Activated CD4-positive, alpha-beta T cell treated with anti-CD3 and anti-CD28 coated beads, Interleukin-2, amount 10 ng/mL, durations not matched to agents 24 days and 14 days (primary cell): Measurements from ENCODE around the gene MYOM1. TPM values are rescaled to one million over a fixed set of nuclear protein-coding genes. Genes with fewer than 3 reads are reported as not detected.
"Not testable (repeated sequence)": the region's sequence is repeated elsewhere in the genome, so short reads cannot be mapped to it uniquely, and the experiment has no call there.

Experiments used
- DNase-seq: peaks from one replicate; pipeline ENCODE4 v3.0.0; 2022
- H3K27ac Mint-ChIP-seq: one replicate; pipeline ENCODE4 v1.8.0; 2022; ENCODE audit warnings: mild to moderate bottlenecking, mixed read lengths
- H3K27me3 Mint-ChIP-seq: one replicate; pipeline ENCODE4 v1.8.0; 2022; ENCODE audit warnings: mixed read lengths
- H3K36me3 Mint-ChIP-seq: one replicate; pipeline ENCODE4 v1.8.0; 2022; ENCODE audit warnings: low read depth, mild to moderate bottlenecking, mixed read lengths
- H3K4me1 Mint-ChIP-seq: one replicate; pipeline ENCODE4 v1.8.0; 2021; ENCODE audit warnings: mixed read lengths
- H3K4me3 Mint-ChIP-seq: one replicate; pipeline ENCODE4 v1.8.0; 2022; ENCODE audit warnings: mild to moderate bottlenecking, moderate library complexity, mixed read lengths
- H3K9me3 Mint-ChIP-seq: one replicate; pipeline ENCODE4 v1.8.0; 2021; ENCODE audit warnings: mixed read lengths
- intact Hi-C: fragments of 100-400 bp; cut with micrococcal nuclease; formaldehyde crosslinking; loops from one replicate; pipeline ENCODE4 v1.15.1; 2023
- total RNA-seq: library from RNA; stranded (reverse); gene quantifications from 2 replicates; pipeline ENCODE4 v1.2.3, GENCODE V29; 2022

The MYOM1 gene
- total RNA-seq, 1 donor from 2014 or later: 0.75 TPM

DNA sequence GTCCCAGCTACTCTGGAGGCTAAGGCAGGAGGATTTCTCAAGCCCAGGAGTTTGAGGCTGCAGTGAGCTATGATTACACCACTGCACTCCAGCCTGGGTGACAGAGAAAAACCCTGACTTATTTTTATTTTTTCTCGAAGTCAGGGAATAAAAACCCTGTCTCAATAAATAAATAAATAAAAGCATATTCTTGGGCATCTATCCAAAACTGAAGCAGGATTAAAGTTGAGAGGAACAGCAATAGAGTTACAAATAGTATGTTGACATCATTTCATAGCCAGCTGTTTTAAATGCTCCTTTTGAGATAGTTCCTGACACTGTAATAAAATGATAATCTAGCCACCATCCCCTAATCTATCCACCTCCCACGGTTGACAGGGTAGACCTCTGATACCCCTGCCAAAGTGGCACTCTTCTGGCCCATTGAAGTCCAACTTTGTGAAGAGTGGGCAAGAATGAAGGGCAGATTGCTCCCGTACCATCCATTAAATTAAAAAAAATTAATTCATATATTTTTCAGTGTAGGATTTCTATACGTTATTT, 164.5 kb downstream of the MYOM1 start:
- Mint-ChIP-seq H3K4me3 (no peak overlapping the region), H3K27ac (no peak overlapping the region), H3K36me3 (peaks cover 12% of the 10 kb centered on the region), H3K9me3 (peaks cover 11% of the 10 kb centered on the region), H3K4me1 (peaks cover 47% of the 10 kb centered on the region), H3K27me3 (no peaks in the 10 kb centered on the region)
- no peak for DNase-seq
- intact Hi-C loops: no loop called here

DNA sequence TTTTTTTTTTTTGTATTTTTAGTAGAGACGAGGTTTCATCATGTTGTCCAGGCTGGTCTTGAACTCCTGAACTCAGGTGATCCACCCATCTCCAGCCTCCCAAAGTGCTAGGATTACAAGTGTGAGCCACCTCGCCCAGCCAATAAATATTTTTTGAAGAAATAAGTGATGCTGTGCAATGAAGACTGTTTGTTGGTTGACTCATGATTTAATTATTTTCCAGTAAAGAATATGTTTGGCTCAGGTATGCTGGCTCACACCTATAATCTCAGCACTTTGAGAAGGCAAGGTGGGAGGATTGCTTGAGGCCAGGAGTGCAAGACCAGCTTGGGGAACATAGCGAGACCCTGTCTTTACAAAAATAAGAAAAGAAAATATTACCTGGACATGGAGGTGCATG, 165.0 kb downstream of the MYOM1 start:
- no peak for DNase-seq
- peaks cover 12% of the 10 kb centered on the region for H3K36me3 Mint-ChIP-seq
- peaks cover 44% of the 10 kb centered on the region for H3K4me1 Mint-ChIP-seq
- peaks cover 11% of the 10 kb centered on the region for H3K9me3 Mint-ChIP-seq
- H3K4me3 Mint-ChIP-seq: no peak overlapping the region
- H3K27me3 Mint-ChIP-seq: no peaks in the 10 kb centered on the region
- no peak overlapping the region for H3K27ac Mint-ChIP-seq
- intact Hi-C loops: no loop called here

DNA sequence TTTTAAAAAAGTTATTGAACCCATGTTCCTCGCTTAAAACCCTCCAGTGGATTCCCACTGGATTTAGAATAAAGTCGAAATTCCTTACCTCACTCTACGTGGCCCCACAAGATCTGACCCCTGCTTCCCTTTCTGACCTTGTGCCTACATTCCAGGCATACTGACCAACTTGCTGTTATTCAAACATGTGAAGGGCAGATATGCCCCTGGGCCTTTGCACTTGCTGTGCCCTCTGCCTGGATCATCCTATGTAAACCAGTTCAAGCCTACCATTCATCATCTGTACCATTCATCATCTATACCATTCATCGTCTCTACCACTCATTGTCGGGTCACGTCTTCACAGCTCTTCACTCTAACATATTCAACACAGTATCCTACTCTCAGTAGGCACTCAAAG, 165.6 kb downstream of the MYOM1 start:
- H3K4me1 Mint-ChIP-seq: peaks cover 42% of the 10 kb centered on the region

DNA sequence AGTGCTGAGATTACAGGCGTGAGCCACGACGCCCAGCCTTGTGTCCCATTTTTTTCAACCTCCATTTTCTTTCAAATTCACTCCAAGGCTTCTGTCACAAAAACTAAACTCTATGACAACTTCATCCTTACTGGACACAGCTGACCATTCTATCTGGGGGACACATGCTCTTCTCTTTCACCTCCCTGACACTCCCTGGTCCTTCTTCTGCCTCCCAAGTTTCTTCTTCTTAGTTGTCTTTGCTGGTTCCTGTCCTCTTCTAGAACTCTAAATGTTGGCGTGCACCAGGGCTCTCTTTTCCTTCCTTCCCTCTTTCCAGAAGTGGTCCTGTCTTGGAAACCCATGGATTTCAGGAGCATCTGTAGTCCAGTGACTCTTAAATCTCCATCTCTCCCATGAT, 166.7 kb downstream of the MYOM1 start:
- H3K4me3 Mint-ChIP-seq: no peak overlapping the region
- peaks cover 36% of the 10 kb centered on the region for H3K4me1 Mint-ChIP-seq
- no peaks in the 10 kb centered on the region for H3K27me3 Mint-ChIP-seq
- H3K36me3 Mint-ChIP-seq: peaks cover 12% of the 10 kb centered on the region
- H3K27ac Mint-ChIP-seq: no peak overlapping the region
- H3K9me3 Mint-ChIP-seq: peaks cover 11% of the 10 kb centered on the region
- no peak for DNase-seq
- intact Hi-C loops: no loop called here

More for the DNA sequence above, 165.6 kb downstream of the MYOM1 start:
- Mint-ChIP-seq H3K27ac (peak overlapping the region; percentile 71), H3K4me3 (no peak overlapping the region), H3K9me3 (peaks cover 11% of the 10 kb centered on the region), H3K36me3 (peaks cover 12% of the 10 kb centered on the region), H3K27me3 (no peaks in the 10 kb centered on the region)
- no peak for DNase-seq
- intact Hi-C loops: no loop called here

DNA sequence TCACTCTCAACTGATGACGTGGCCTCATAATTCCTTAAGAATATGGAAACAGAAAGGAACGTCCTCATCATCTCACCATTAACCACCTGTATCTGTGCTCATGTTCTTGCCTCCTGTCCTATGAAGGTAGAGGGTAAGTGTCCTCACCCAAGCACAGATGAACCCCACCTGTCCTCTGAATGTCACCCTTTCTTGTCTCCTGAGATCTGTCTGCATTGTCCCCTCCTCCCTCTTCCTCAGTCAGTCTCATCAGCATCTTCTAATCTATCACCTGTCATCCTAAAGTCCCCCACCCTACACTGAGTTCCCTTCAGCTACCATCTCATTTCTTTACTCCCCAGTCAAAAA, 167.4 kb downstream of the MYOM1 start:
- DNase-seq: no peak
- Mint-ChIP-seq H3K36me3 (peaks cover 12% of the 10 kb centered on the region), H3K4me1 (peaks cover 32% of the 10 kb centered on the region), H3K4me3 (no peak overlapping the region), H3K9me3 (peaks cover 11% of the 10 kb centered on the region), H3K27me3 (no peaks in the 10 kb centered on the region), H3K27ac (peak overlapping the region; percentile 47)
- intact Hi-C loops: no loop called here

DNA sequence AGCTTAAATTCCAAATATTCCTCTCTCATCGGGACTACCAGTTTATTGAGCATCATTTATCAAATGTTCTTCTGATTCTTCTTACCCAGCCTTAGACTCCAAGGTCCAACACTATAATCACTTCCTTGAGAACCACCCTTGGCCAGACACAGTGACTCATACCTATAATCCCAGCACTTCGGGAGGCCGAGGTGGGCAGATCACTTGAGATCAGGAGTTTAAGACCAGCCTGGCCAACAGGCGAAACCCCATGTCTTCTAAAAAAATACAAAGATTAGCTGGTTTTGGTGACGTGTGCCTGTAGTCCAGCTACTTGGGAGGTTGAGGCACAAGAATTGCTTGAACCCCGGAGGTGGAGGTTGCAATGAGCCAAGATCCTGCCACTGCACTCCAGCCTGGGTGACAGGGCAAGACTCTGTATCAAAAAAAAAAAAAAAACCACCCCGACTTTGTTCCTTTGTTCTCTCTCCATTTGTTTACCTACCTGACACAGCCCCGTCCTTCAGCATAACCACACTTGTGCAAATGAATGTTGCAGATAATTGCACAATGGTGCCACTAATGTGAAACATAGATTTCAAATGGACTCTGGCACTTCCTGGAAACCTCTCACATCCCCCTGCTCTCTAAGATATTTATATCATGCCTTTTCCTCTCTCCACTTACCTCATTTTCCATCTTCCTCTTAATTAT, 167.9 kb downstream of the MYOM1 start:
- no peaks in the 10 kb centered on the region for H3K27me3 Mint-ChIP-seq
- peak overlapping the region; percentile 47 for H3K27ac Mint-ChIP-seq
- peaks cover 12% of the 10 kb centered on the region for H3K36me3 Mint-ChIP-seq
- peaks cover 29% of the 10 kb centered on the region for H3K4me1 Mint-ChIP-seq
- no peak for DNase-seq
- H3K9me3 Mint-ChIP-seq: peaks cover 11% of the 10 kb centered on the region
- intact Hi-C loops: no loop called here
- H3K4me3 Mint-ChIP-seq: no peak overlapping the region

DNA sequence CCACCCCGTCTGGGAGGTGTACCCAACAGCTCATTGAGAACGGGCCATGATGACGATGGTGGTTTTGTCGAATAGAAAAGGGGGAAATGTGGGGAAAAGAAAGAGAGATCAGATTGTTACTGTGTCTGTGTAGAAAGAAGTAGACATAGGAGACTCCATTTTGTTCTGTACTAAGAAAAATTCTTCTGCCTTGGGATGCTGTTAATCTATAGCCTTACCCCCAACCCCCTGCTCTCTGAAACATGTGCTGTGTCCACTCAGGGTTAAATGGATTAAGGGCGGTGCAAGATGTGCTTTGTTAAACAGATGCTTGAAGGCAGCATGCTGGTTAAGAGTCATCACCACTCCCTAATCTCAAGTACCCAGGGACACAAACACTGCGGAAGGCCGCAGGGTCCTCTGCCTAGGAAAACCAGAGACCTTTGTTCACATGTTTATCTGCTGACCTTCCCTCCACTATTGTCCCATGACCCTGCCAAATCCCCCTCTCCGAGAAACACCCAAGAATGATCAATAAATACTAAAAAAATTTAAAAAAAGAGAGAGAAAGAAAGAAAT, 169.8 kb downstream of the MYOM1 start:
- H3K27me3 Mint-ChIP-seq, intact Hi-C loops, H3K27ac Mint-ChIP-seq, H3K4me3 Mint-ChIP-seq, DNase-seq: not testable (repeated sequence)
- Mint-ChIP-seq H3K9me3 (peaks cover 11% of the 10 kb centered on the region), H3K36me3 (peaks cover 12% of the 10 kb centered on the region), H3K4me1 (peaks cover 36% of the 10 kb centered on the region)

DNA sequence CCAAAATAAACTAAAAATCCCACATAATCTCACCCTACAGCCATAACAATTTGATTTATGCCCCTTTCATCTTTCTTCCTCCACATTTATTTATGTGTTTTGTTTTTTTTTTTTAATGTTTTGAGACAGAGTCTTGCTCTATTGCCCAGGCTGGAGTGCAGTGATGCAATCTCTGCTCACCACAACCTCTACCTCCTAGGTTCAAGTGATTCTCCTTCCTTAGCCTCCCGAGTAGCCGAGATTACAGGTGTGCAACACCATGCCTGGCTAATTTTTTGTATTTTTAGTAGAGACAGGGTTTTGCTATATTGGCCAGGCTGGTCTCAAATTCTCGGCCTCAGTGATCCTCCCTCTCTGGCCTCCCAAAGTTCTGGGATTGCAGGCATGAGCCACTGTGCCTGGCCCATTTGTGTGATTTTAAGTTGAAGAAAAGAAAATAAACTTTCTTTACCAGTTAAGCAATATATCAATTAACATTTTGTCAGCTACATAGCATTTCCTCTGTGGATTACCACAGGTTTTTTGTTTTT, 170.9 kb downstream of the MYOM1 start:
- Mint-ChIP-seq H3K27ac (no peak overlapping the region), H3K4me3 (no peak overlapping the region), H3K9me3 (peaks cover 7% of the 10 kb centered on the region), H3K27me3 (no peaks in the 10 kb centered on the region), H3K36me3 (peaks cover 9% of the 10 kb centered on the region), H3K4me1 (peaks cover 39% of the 10 kb centered on the region)
- intact Hi-C loops: no loop called here
- no peak for DNase-seq

DNA sequence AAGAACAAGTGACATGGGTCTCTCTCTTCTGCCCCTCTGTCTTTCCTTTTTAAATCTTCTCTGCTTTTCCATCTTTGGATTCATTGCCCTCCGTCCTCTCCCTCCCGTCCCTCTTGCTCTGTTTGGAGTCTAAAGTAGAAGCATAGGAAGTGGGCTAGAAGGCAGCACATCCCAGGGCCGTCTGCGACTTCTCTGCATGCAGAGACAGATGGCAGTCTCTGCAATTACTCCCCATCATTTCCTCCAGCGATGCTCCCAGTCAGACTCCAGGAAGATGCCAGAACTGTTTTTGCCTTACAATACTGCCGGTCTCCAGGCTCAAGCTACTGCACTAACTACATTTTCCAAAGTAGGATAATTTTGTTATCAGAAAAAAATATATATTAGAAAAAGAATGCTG, 171.6 kb downstream of the MYOM1 start:
- H3K4me1 Mint-ChIP-seq: peaks cover 33% of the 10 kb centered on the region

DNA sequence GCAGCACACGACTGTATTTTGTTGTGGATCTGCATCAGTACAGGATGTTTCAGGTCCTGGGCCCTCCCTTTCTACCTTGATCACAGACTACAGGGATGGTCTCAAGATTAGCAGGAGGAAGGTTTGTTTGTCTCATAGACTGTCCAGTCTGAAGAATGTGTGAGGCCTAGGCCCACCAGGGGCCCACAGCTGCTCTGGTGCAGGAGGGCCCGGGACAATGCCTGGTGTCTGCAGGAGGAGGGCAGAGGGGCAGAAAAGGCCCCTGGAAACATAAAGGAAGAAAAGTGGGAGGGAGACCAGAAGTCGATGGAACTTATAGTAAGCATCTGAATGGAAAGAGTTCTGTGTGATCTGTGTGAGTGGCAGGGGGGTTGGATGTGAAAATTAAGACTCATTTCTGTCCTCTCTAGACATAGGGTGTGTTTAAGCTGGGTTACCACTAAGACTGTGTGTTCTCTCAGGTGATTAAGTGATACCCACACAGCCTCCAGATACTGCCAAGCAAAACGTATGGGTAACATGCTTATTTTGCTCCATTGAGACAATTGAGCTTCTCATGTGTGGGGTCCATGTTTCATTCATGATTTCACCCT, 173.5 kb downstream of the MYOM1 start:
- peak; percentile 56 for DNase-seq
- H3K36me3 Mint-ChIP-seq: no peaks in the 10 kb centered on the region
- intact Hi-C loops: loop anchor here (1.0 to 2.0 kb wide), 3 partner anchors 9 to 34 kb away; partner anchors contain the start of gene LPIN2
- H3K9me3 Mint-ChIP-seq: no peaks in the 10 kb centered on the region
- no peak overlapping the region for H3K4me3 Mint-ChIP-seq
- H3K27ac Mint-ChIP-seq: peak overlapping the region; percentile 87
- no peaks in the 10 kb centered on the region for H3K27me3 Mint-ChIP-seq
- H3K4me1 Mint-ChIP-seq: peaks cover 27% of the 10 kb centered on the region

More for the DNA sequence above, 171.6 kb downstream of the MYOM1 start:
- intact Hi-C loops: no loop called here
- Mint-ChIP-seq H3K27me3 (no peaks in the 10 kb centered on the region), H3K36me3 (peaks cover 4% of the 10 kb centered on the region), H3K27ac (peak overlapping the region; percentile 64), H3K4me3 (no peak overlapping the region), H3K9me3 (peaks cover 1% of the 10 kb centered on the region)
- DNase-seq: no peak

DNA sequence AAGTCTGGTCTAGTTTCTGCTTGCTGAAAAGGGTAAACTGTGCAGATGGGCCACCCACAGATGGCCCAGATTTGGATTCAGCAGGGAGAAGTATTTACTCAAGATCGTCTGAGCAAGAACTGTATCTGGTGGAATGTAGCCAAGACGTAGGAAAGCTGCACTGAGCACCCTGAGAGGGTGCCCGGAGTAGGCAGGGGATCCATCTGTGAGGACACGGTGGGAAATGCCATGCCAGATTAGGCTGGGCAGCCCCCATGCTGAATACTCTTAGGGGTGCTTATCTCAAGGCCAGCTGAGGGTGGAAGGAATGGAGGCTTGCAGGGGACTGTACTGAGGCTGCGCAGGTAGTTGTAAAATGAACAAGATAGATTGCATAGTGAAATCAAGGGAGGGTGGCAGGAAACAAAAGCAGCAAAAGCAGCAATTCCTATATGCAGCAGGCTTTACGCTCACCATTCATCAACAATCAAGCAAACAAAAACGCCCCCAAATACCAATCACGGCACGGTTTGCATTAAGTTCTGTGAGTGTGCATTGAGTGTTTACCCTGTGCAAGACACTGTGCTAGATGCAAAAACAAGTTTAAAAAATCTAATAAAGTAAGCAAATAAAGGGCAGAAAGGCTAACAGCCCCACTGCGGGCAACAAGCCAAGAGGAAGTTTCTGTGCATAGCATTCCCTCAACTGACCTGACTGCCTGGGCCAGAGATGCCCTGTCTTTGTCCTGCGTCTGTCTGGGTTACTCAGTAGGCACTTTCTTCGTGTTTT, 174.7 kb downstream of the MYOM1 start:
- H3K27me3 Mint-ChIP-seq: no peaks in the 10 kb centered on the region
- H3K4me3 Mint-ChIP-seq: no peak overlapping the region
- H3K36me3 Mint-ChIP-seq: no peaks in the 10 kb centered on the region
- DNase-seq: no peak
- no peak overlapping the region for H3K27ac Mint-ChIP-seq
- H3K9me3 Mint-ChIP-seq: no peaks in the 10 kb centered on the region
- peaks cover 29% of the 10 kb centered on the region for H3K4me1 Mint-ChIP-seq
- intact Hi-C loops: no loop called here

DNA sequence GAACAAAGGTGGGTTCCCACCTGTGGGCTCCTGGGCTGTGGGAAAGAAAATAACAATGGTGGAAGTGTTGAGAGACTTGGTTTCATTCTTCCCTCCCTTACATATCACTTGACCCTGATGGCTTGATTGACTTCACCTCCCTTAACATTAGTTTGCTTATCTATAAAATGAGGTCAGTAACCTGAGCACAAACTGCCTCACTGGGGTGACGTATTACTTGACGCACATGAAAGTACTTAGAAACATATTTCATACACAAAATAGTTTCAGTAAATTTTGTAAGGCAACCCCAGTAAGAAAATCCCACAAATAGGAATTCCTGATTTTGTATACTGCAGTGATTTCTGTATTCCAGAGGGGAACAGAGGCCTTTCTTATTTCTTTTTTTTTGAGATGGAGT, 177.4 kb downstream of the MYOM1 start:
- Mint-ChIP-seq H3K27ac (no peak overlapping the region), H3K9me3 (no peaks in the 10 kb centered on the region), H3K4me3 (no peak overlapping the region), H3K4me1 (peaks cover 37% of the 10 kb centered on the region), H3K36me3 (no peaks in the 10 kb centered on the region), H3K27me3 (no peaks in the 10 kb centered on the region)
- intact Hi-C loops: no loop called here
- no peak for DNase-seq

DNA sequence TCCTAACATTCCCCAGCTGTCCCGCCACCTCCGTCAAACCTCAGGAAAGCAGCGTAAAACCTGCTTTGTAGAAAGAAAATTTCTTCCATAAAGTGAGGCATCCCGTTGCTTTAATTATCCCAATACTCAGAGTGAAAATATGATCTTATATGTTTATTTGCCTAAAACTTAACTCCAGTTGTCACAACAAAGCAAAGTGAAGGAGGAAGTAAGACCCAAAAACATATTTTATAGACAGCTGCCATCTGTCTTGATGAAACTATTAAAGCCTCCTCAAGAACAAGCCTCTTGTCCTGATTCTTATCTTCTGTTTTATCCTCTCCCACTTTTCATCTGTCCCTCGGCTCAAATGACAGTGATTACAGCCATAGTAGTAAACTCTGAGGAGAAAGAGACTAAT, 177.9 kb downstream of the MYOM1 start:
- H3K36me3 Mint-ChIP-seq: no peaks in the 10 kb centered on the region
- no peak overlapping the region for H3K4me3 Mint-ChIP-seq
- H3K27me3 Mint-ChIP-seq: no peaks in the 10 kb centered on the region
- DNase-seq: no peak
- peaks cover 36% of the 10 kb centered on the region for H3K4me1 Mint-ChIP-seq
- H3K27ac Mint-ChIP-seq: no peak overlapping the region
- no peaks in the 10 kb centered on the region for H3K9me3 Mint-ChIP-seq
- intact Hi-C loops: no loop called here
